Measurements from ENCODE around the gene NDST1.
A peak's percentile ranks its signal among the peaks of the same experiment; 100 is the strongest.

The NDST1 gene

GRCh38 chr5:150490296-150490669 is 17.6 kb upstream of the NDST1 start:
- no peaks in the 10 kb centered on the region for H3K36me3 ChIP-seq (ENCODE audit: insufficient read depth, low read length)
- no peak overlapping the region for H3K9ac ChIP-seq (ENCODE audit: low read depth, low read length)
- no peak overlapping the region for H3K4me3 ChIP-seq (ENCODE audit: low read length)
- H3K27ac ChIP-seq (ENCODE audit: low read depth, low read length): peak overlapping the region; percentile 9; the same call in 1 of the 2 replicates
- H3K9me3 ChIP-seq (ENCODE audit: insufficient read depth, low read depth, low read length): no peaks in the 10 kb centered on the region
- peaks cover 51% of the 10 kb centered on the region for H3K4me1 ChIP-seq (ENCODE audit: insufficient read depth, low read length)
- 74% methylated on average over 2 of the region's 2 CpGs for WGBS
- H3K27me3 ChIP-seq (ENCODE audit: insufficient read depth, low read length): no peaks in the 10 kb centered on the region

- Histone ChIP-seq H3K9ac (ENCODE audit: low read depth, low read length) (no peak overlapping the region), H3K9me3 (ENCODE audit: insufficient read depth, low read depth, low read length) (no peaks in the 10 kb centered on the region), H3K36me3 (ENCODE audit: insufficient read depth, low read length) (no peaks in the 10 kb centered on the region), H3K4me1 (ENCODE audit: insufficient read depth, low read length) (peaks cover 51% of the 10 kb centered on the region), H3K27ac (ENCODE audit: low read depth, low read length) (peak overlapping the region; percentile 9; the same call in 1 of the 2 replicates), H3K27me3 (ENCODE audit: insufficient read depth, low read length) (no peaks in the 10 kb centered on the region), H3K4me3 (ENCODE audit: low read length) (no peak overlapping the region)
- WGBS: no CpG with 5 or more reads among the region's 1 CpG
Measured at GRCh38 chr5:150490754-150491153, 17.2 kb upstream of the NDST1 start.

- Histone ChIP-seq H3K9me3 (ENCODE audit: insufficient read depth, low read depth, low read length) (no peaks in the 10 kb centered on the region), H3K27ac (ENCODE audit: low read depth, low read length) (0 out of 2 replicates have a peak overlapping the region, but pooled peaks have one; percentile 48), H3K4me1 (ENCODE audit: insufficient read depth, low read length) (peaks cover 51% of the 10 kb centered on the region), H3K4me3 (ENCODE audit: low read length) (no peak overlapping the region), H3K27me3 (ENCODE audit: insufficient read depth, low read length) (no peaks in the 10 kb centered on the region), H3K9ac (ENCODE audit: low read depth, low read length) (no peak overlapping the region), H3K36me3 (ENCODE audit: insufficient read depth, low read length) (no peaks in the 10 kb centered on the region)
- 91% methylated on average over 3 of the region's 4 CpGs for WGBS
Measured at GRCh38 chr5:150491876-150492275, 16.1 kb upstream of the NDST1 start.

- Histone ChIP-seq H3K4me3 (ENCODE audit: low read length) (no peak overlapping the region), H3K36me3 (ENCODE audit: insufficient read depth, low read length) (no peaks in the 10 kb centered on the region), H3K9me3 (ENCODE audit: insufficient read depth, low read depth, low read length) (no peaks in the 10 kb centered on the region), H3K4me1 (ENCODE audit: insufficient read depth, low read length) (peaks cover 49% of the 10 kb centered on the region), H3K9ac (ENCODE audit: low read depth, low read length) (no peak overlapping the region), H3K27ac (ENCODE audit: low read depth, low read length) (no peak overlapping the region), H3K27me3 (ENCODE audit: insufficient read depth, low read length) (no peaks in the 10 kb centered on the region)
- WGBS: 84% methylated on average over 6 of the region's 6 CpGs
Measured at GRCh38 chr5:150492621-150493020, 15.3 kb upstream of the NDST1 start.

GRCh38 chr5:150496098-150496497 is 11.8 kb upstream of the NDST1 start:
- no peak overlapping the region for H3K4me3 ChIP-seq (ENCODE audit: low read length)
- no peak overlapping the region for H3K27ac ChIP-seq (ENCODE audit: low read depth, low read length)
- no peaks in the 10 kb centered on the region for H3K27me3 ChIP-seq (ENCODE audit: insufficient read depth, low read length)
- peaks cover 42% of the 10 kb centered on the region for H3K4me1 ChIP-seq (ENCODE audit: insufficient read depth, low read length)
- no peaks in the 10 kb centered on the region for H3K36me3 ChIP-seq (ENCODE audit: insufficient read depth, low read length)
- no peak overlapping the region for H3K9ac ChIP-seq (ENCODE audit: low read depth, low read length)
- WGBS: 96% methylated on average over 3 of the region's 3 CpGs
- H3K9me3 ChIP-seq (ENCODE audit: insufficient read depth, low read depth, low read length): no peaks in the 10 kb centered on the region

- WGBS: 94% methylated on average over 4 of the region's 4 CpGs
- Histone ChIP-seq H3K9ac (ENCODE audit: low read depth, low read length) (no peak overlapping the region), H3K9me3 (ENCODE audit: insufficient read depth, low read depth, low read length) (no peaks in the 10 kb centered on the region), H3K4me1 (ENCODE audit: insufficient read depth, low read length) (peaks cover 38% of the 10 kb centered on the region), H3K4me3 (ENCODE audit: low read length) (no peak overlapping the region), H3K27ac (ENCODE audit: low read depth, low read length) (no peak overlapping the region), H3K27me3 (ENCODE audit: insufficient read depth, low read length) (no peaks in the 10 kb centered on the region), H3K36me3 (ENCODE audit: insufficient read depth, low read length) (no peaks in the 10 kb centered on the region)
Measured at GRCh38 chr5:150496534-150496933, 11.4 kb upstream of the NDST1 start.

- H3K27me3 ChIP-seq (ENCODE audit: insufficient read depth, low read length): no peaks in the 10 kb centered on the region
- no peaks in the 10 kb centered on the region for H3K9me3 ChIP-seq (ENCODE audit: insufficient read depth, low read depth, low read length)
- peak overlapping the region; percentile 25; the same call in 1 of the 2 replicates for H3K9ac ChIP-seq (ENCODE audit: low read depth, low read length)
- WGBS: 80% methylated on average over 14 of the region's 14 CpGs
- no peaks in the 10 kb centered on the region for H3K36me3 ChIP-seq (ENCODE audit: insufficient read depth, low read length)
- peaks cover 29% of the 10 kb centered on the region for H3K4me1 ChIP-seq (ENCODE audit: insufficient read depth, low read length)
- no peak overlapping the region for H3K4me3 ChIP-seq (ENCODE audit: low read length)
- peak overlapping the region; percentile 67 for H3K27ac ChIP-seq (ENCODE audit: low read depth, low read length)
Measured at GRCh38 chr5:150497274-150497988, 10.5 kb upstream of the NDST1 start.

GRCh38 chr5:150497989-150498317 is 10.0 kb upstream of the NDST1 start:
- H3K9me3 ChIP-seq (ENCODE audit: insufficient read depth, low read depth, low read length): no peaks in the 10 kb centered on the region
- peak overlapping the region; percentile 67 for H3K27ac ChIP-seq (ENCODE audit: low read depth, low read length)
- no peaks in the 10 kb centered on the region for H3K27me3 ChIP-seq (ENCODE audit: insufficient read depth, low read length)
- H3K36me3 ChIP-seq (ENCODE audit: insufficient read depth, low read length): no peaks in the 10 kb centered on the region
- peak overlapping the region; percentile 25; the same call in 1 of the 2 replicates for H3K9ac ChIP-seq (ENCODE audit: low read depth, low read length)
- 87% methylated on average over 5 of the region's 5 CpGs for WGBS
- H3K4me1 ChIP-seq (ENCODE audit: insufficient read depth, low read length): peaks cover 26% of the 10 kb centered on the region
- no peak overlapping the region for H3K4me3 ChIP-seq (ENCODE audit: low read length)

GRCh38 chr5:150498501-150498900 is 9.4 kb upstream of the NDST1 start:
- H3K4me1 ChIP-seq (ENCODE audit: insufficient read depth, low read length): peaks cover 26% of the 10 kb centered on the region
- H3K36me3 ChIP-seq (ENCODE audit: insufficient read depth, low read length): no peaks in the 10 kb centered on the region
- H3K9ac ChIP-seq (ENCODE audit: low read depth, low read length): peak overlapping the region; percentile 25; the same call in 1 of the 2 replicates
- no peaks in the 10 kb centered on the region for H3K27me3 ChIP-seq (ENCODE audit: insufficient read depth, low read length)
- H3K9me3 ChIP-seq (ENCODE audit: insufficient read depth, low read depth, low read length): no peaks in the 10 kb centered on the region
- WGBS: 33% methylated on average over 6 of the region's 6 CpGs
- no peak overlapping the region for H3K4me3 ChIP-seq (ENCODE audit: low read length)
- peak overlapping the region; percentile 67 for H3K27ac ChIP-seq (ENCODE audit: low read depth, low read length)

- Histone ChIP-seq H3K9me3 (ENCODE audit: insufficient read depth, low read depth, low read length) (no peaks in the 10 kb centered on the region), H3K4me1 (ENCODE audit: insufficient read depth, low read length) (peaks cover 26% of the 10 kb centered on the region), H3K9ac (ENCODE audit: low read depth, low read length) (no peak overlapping the region; the same call in 1 of the 2 replicates), H3K36me3 (ENCODE audit: insufficient read depth, low read length) (no peaks in the 10 kb centered on the region), H3K27ac (ENCODE audit: low read depth, low read length) (peak overlapping the region; percentile 42), H3K4me3 (ENCODE audit: low read length) (no peak overlapping the region), H3K27me3 (ENCODE audit: insufficient read depth, low read length) (no peaks in the 10 kb centered on the region)
Measured at GRCh38 chr5:150498971-150499370, 9.0 kb upstream of the NDST1 start.

- 82% methylated on average over 7 of the region's 7 CpGs for WGBS
- peaks cover 26% of the 10 kb centered on the region for H3K4me1 ChIP-seq (ENCODE audit: insufficient read depth, low read length)
- no peak overlapping the region for H3K4me3 ChIP-seq (ENCODE audit: low read length)
- no peak overlapping the region for H3K27ac ChIP-seq (ENCODE audit: low read depth, low read length)
- no peaks in the 10 kb centered on the region for H3K27me3 ChIP-seq (ENCODE audit: insufficient read depth, low read length)
- H3K9me3 ChIP-seq (ENCODE audit: insufficient read depth, low read depth, low read length): no peaks in the 10 kb centered on the region
- H3K36me3 ChIP-seq (ENCODE audit: insufficient read depth, low read length): no peaks in the 10 kb centered on the region
- no peak overlapping the region for H3K9ac ChIP-seq (ENCODE audit: low read depth, low read length)
Measured at GRCh38 chr5:150499437-150499956, 8.4 kb upstream of the NDST1 start.
